NOMO-1 treated with dmso at 0.1 percent for 144 hours (cell line): ENCODE results near the gene RASA3.

Experiments
- DNase-seq: peaks from one replicate; lab custom pipeline; 2025; ENCODE audit not compliant: unreplicated experiment; lab: John Stamatoyannopoulos, UW

Gene RASA3

DNA sequence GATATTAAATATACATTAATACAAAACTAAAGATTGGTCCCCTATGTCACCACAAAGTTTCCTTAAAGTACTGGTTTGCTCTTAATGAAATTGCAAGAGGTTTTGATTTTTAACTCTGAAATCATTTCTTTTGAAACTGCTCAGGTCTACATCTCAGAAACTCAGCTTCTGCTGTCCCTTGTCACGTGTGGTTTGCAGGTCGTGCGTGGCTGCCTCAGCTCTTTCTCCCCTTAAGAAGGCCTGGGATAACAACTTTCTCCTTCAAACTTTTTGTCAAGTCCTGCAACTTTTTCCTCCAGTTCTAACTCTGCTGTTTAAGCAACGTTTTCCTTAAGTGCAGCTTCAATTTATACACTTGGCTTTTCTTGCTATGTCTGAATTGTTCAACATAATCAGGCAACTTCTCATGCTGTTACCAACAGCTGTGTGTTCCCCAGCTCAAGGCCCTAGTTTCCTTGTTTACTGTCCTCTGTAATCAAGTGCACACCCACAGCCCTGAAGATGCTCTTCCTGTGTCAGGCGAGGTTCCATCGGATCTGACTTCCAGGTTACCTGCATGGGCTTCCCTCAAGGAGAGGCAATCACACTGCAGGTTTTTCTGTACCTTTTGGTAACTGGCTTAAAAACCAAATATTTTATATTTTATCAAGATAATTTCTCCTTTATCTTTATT is 172.0 kb downstream of the RASA3 start:
- no peak for DNase-seq

DNA sequence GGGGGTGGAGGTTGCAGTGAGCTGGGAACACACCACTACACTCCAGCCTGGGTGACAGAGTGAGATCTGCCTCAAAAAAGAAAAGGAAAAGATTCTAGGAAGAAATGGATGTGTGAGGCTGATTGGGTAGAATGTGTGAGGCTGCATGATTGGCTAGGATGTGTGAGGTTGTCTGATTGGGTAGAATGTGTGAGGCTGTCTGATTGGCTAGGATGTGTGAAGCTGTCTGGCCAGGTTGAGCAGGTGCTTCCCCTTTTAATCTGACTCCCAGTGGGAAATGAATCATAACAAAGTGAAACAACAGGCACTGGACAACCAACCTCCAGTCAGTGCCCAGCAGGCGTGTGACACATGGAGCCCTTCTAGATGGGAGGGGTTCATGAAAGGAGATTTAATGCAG is 173.2 kb downstream of the RASA3 start:
- DNase-seq: no peak

DNA sequence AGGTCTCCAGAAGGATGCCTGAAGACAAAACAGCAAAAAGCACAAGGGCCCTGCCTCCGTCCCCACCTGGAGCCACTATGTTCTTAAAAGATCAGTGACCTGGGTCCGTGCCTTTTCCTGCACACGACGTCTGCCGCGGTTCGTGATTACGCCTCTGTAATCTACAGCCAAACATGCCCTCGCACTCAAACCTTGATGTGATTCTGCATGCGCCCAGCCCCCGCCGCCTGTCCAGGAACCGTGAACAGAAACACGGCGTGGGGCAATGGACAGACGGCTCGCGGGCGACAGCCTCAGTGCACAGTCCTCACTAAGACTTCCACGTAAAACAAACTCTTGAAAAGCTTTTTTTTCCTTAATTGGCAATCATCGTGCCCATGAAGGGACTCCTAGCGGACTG is 174.1 kb downstream of the RASA3 start:
- no peak for DNase-seq

DNA sequence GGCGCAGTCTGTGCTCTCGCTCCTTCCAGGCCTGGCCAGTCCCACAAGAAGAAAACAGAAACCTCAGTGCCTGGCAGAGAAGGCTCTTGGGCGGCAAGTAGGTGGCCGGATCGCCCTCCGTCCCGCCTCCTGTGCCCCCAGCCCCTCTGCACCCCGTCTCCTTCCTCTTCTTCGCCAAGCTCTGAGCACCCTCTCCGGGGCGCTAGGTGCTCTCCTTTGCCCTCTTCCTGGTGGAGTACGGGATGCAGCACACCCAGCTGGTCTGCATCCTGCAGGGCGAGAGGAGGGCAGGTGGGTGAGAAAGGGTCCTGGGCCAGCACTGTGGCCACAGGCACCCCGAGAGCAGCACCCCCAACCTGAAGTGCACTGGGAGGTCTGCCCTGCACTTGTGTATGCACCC is 175.9 kb downstream of the RASA3 start:
- no peak for DNase-seq

GRCh38 chr13:113955691-113956090 is 176.7 kb downstream of the RASA3 start:
- DNase-seq: no peak

- DNase-seq: no peak
Observed at GRCh38 chr13:113955235-113955634, 177.2 kb downstream of the RASA3 start.

DNA sequence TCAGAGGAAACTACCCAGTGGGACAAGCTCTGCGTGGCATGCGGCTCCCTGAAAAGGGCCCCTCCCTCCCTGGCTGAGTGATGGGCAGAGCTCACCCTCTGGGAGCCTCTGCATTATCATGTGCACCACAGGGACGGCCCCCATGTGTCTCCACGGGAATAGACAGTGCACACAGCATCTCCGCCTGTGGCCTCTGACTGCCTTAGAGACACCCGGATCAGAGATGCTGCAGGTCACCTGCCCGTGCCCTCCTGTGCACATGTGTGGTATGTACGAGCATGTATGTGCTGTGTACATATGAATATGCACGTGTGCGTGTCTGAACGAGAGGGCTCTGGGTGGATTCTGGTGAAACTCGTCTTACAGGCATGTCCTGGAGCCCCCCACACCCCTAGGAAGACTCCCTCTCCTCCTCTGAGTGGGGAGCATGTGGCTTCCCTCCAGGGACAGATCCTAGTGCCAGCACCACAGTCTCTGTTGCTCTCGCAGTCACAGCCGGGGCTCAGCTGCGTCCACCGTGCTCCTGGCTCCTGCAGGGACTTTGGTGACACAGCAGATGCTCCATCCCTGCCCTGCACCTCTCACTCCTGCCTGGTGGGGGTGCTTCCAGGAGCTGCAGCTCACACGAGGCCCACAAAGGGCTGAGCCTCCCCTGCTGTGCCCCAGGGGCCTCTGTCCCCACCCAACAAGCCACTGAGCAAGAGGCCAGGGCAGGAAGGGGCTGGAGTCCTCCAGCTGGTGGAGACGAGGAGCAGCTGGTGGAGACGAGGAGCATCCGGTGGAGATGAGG is 178.2 kb downstream of the RASA3 start:
- DNase-seq: no peak

GRCh38 chr13:113953561-113953960 is 178.9 kb downstream of the RASA3 start:
- no peak for DNase-seq

- no peak for DNase-seq
Observed at GRCh38 chr13:113952983-113953520, 179.4 kb downstream of the RASA3 start.

DNA sequence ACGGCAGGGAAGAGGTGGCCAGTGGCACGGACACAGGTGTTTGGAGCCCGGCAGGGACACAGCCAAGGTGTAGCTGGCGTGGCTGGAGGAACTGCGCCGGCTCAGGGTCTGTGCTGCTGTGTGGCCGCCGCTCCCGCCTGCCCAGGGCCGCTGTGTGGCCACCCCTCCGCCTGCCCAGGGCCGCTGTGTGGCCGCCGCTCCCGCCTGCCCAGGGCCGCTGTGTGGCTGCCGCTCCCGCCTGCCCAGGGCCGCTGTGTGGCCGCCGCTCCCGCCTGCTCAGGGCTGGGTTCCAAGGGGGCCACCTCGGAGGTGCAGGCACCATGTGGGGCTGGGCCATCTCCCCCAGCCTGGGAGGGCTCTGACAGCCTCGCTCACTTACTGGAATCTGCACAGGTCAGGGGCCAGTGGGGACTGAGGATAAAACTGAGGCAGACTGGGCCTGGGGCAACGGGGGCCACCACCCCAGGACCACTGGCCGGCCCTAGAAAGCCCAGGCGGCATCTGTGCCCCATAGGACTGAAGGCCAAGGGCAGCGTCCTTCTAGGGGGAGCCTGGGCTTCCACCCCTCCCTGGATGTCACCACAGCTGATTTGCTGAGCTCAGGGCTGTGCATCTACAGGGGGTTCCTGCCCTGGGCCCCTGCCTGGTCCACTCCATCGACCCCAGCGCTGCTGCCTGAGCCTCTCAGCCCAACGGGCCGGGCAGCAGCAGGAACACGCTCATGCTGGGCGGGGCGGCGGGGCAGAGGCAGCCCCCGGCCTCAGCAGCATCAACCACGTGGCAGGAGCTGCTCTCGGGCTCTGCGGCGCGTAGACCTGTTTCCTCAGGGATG is 180.1 kb downstream of the RASA3 start:
- no peak for DNase-seq

- peak; percentile 15 for DNase-seq
Observed at GRCh38 chr13:113951246-113951999, 181.0 kb downstream of the RASA3 start.

- no peak for DNase-seq
Observed at GRCh38 chr13:113950451-113951245, 181.8 kb downstream of the RASA3 start.

- DNase-seq: no peak
Observed at GRCh38 chr13:113949546-113949945, 182.9 kb downstream of the RASA3 start.

GRCh38 chr13:113948034-113948742 is 184.2 kb downstream of the RASA3 start:
- peak; percentile 7 for DNase-seq

DNA sequence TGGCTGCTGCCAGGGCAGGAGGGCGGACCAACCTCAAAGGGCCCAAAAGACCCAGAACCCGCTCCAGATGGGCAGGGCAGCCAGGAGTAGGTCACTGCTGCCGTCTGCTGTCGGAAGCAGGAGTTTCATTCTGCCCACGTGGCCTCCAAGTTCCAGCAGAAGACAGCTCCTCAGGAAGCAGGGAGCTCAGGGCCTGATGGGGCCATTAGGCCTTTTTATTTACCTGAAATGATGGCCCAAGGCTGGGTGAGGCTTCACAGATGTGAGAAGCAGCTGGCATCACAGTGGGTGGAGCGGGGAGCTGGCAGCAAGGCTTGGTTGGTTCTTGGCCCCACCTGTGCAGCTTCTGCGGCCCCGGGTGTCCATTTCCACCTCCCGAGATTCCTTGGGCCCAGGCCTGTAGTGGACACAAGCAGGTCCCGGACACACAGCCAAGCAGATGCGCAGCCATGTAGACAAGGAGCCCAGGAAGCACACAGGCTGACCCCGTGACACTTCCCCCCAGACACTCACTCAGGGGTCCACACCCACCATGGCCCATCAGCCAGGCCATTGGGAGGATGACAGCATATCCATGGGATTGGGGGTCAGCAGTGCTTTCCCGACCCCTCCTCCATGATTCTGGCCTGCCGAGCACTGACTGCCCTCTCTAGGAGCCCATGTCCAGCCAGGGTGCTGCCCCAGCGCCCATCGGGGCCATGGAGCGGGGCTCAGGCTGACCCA is 185.0 kb downstream of the RASA3 start:
- DNase-seq: no peak

DNA sequence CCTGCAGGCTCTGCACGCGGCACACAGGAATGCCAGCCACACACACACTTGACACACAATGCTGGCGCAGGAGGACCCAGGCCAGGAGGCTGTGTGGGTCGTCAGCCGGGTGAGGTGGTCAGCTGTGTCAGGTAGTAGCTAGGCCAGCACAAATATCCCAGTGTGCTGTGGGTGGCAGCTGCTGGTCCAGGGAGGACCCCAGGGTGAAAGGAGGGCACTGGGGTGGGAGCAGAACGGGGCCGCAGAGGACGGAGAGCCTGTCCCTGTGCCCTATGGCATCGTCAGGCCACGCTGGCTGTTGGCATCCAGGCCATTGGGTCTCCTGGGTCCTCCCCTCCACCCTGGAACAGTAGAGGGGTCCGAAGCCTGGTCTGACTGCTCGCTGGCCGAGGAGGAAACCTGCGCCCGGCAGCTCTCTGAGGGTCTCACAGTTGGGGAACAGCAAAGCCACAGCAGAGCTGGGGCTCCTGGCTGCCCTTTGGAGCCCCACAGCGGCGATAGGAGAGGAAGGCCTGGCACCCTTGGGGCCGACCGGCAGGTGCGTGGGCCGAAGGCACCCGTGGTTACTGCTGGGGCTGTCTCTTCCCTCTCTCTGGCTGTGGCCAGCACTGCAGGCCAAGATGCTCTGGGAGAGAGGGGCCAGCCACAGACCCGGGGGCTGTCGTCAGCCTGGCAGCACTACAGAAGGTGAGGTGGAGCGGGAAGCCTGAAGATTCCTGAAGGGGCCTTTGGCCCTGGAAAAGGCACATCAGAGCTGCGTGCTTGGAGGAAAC is 185.8 kb downstream of the RASA3 start:
- no peak for DNase-seq

DNA sequence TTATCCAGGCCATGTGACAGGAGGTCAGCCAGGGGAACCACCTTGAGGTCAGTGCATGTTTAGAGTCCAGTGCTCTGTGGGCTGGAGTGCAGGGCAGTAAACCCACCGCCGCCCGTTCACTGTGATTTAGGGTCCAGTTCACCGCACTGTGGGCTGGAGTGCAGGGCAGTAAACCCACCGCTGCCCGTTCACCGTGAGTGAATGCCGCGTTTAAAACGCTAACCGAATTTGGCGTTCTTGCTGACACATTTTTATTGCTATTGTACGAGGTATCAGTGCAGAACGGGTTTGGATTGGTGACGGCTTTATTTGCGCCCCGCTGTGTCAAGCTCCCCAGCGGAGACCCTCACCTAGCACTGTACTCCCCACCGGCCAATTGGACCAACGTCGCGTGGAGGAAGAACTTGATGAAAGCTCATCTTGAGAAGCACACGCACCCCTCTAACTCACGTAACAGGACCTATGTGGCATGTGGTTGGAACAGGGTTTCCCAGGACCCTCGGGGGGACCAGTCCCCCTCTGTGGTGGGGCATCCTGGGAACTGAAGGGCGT is 186.5 kb downstream of the RASA3 start:
- DNase-seq: no peak
